ENCODE measurements around the gene CYBB.

DNA sequence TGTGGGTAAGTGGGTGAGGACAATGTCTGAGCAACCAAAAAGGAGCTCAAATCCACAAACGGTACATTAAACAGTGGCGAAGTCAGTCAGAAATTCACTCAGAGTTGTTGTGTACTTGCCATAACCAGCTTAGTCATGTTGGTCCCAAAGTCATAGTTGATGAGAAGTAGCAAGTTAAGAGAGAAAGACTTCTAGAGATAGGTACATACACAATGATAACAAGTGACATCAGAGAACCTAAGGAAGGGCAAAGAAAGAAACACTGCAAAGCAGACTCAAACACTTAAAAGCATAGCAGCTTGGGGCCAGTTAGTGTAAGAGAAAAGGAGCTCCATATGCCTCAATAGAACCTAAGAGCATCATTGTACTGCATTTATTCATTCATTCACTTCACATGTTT, 37.3 kb downstream of the CYBB start:
- TF ChIP-seq, protein P1, sequence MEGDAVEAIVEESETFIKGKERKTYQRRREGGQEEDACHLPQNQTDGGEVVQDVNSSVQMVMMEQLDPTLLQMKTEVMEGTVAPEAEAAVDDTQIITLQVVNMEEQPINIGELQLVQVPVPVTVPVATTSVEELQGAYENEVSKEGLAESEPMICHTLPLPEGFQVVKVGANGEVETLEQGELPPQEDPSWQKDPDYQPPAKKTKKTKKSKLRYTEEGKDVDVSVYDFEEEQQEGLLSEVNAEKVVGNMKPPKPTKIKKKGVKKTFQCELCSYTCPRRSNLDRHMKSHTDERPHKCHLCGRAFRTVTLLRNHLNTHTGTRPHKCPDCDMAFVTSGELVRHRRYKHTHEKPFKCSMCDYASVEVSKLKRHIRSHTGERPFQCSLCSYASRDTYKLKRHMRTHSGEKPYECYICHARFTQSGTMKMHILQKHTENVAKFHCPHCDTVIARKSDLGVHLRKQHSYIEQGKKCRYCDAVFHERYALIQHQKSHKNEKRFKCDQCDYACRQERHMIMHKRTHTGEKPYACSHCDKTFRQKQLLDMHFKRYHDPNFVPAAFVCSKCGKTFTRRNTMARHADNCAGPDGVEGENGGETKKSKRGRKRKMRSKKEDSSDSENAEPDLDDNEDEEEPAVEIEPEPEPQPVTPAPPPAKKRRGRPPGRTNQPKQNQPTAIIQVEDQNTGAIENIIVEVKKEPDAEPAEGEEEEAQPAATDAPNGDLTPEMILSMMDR (IDR thresholded peaks at IDR 0.05) = no peak
- TF ChIP-seq POLR2A (IDR thresholded peaks at IDR 0.05) (no peak), POLR2AphosphoS5 (IDR thresholded peaks at IDR 0.05) (no peak)
